ENCODE measurements around the gene C10orf62. TPM values are rescaled to one million over a fixed set of nuclear protein-coding genes. Genes with fewer than 3 reads are reported as not detected.

C10orf62 gene
- total and polyA plus RNA-seq, 3 donors from 2014 or later = 108 to 373 (median 304) TPM

Other genes starting within 250 kb of the C10orf62 start
- gene RRP12, start 188.4 kb upstream of the C10orf62 start, total RNA-seq = 10 to 100 TPM; 53.5 to 54.6 TPM
- gene RRP12, start 188.4 kb upstream of the C10orf62 start, polyA plus RNA-seq (ENCODE audit: insufficient read depth, low read depth, low replicate concordance) = 38.1 TPM
- 100 to 1,000 TPM; 244 to 279 TPM for gene PGAM1, start 163.5 kb upstream of the C10orf62 start, total RNA-seq
- 238 TPM for gene PGAM1, start 163.5 kb upstream of the C10orf62 start, polyA plus RNA-seq (ENCODE audit: insufficient read depth, low read depth, low replicate concordance)
- gene EXOSC1, start 143.7 kb upstream of the C10orf62 start, total RNA-seq = 10 to 100 TPM; 24.5 to 27.9 TPM
- gene EXOSC1, start 143.7 kb upstream of the C10orf62 start, polyA plus RNA-seq (ENCODE audit: insufficient read depth, low read depth, low replicate concordance) = 31.4 TPM
- 10 to 100 TPM; 42.8 to 58.0 TPM for gene ZDHHC16, start 143.5 kb upstream of the C10orf62 start, total RNA-seq
- 40.5 TPM for gene ZDHHC16, start 143.5 kb upstream of the C10orf62 start, polyA plus RNA-seq (ENCODE audit: insufficient read depth, low read depth, low replicate concordance)
- 100 to 1,000 TPM; 206 to 253 TPM for gene MMS19, start 91.3 kb upstream of the C10orf62 start, total RNA-seq
- gene MMS19, start 91.3 kb upstream of the C10orf62 start, polyA plus RNA-seq (ENCODE audit: insufficient read depth, low read depth, low replicate concordance) = 109 TPM
- 100 to 1,000 TPM; 111 to 143 TPM for gene UBTD1, start 90.8 kb upstream of the C10orf62 start, total RNA-seq
- 74.1 TPM for gene UBTD1, start 90.8 kb upstream of the C10orf62 start, polyA plus RNA-seq (ENCODE audit: insufficient read depth, low read depth, low replicate concordance)
- gene ANKRD2, start 16.9 kb upstream of the C10orf62 start, total RNA-seq = 1 to 10 TPM in 1 of 2 donors, under 1 TPM in 1; 0.43 to 1.9 TPM
- 3.5 TPM for gene ANKRD2, start 16.9 kb upstream of the C10orf62 start, polyA plus RNA-seq (ENCODE audit: insufficient read depth, low read depth, low replicate concordance)
- under 1 TPM; 0.25 to 0.55 TPM for gene HOGA1, start 5.3 kb upstream of the C10orf62 start, total RNA-seq
- gene HOGA1, start 5.3 kb upstream of the C10orf62 start, polyA plus RNA-seq (ENCODE audit: insufficient read depth, low read depth, low replicate concordance) = 1.5 TPM
- 1 to 10 TPM; 7.1 to 7.5 TPM for gene MORN4, start 43.8 kb downstream of the C10orf62 start, total RNA-seq
- 23.3 TPM for gene MORN4, start 43.8 kb downstream of the C10orf62 start, polyA plus RNA-seq (ENCODE audit: insufficient read depth, low read depth, low replicate concordance)
- gene PI4K2A, start 51.0 kb downstream of the C10orf62 start, total RNA-seq = 10 to 100 TPM; 27.4 to 31.0 TPM
- gene PI4K2A, start 51.0 kb downstream of the C10orf62 start, polyA plus RNA-seq (ENCODE audit: insufficient read depth, low read depth, low replicate concordance) = 24.2 TPM
- gene AVPI1, start 97.5 kb downstream of the C10orf62 start, total RNA-seq = 10 to 100 TPM; 23.0 to 28.3 TPM
- 26.4 TPM for gene AVPI1, start 97.5 kb downstream of the C10orf62 start, polyA plus RNA-seq (ENCODE audit: insufficient read depth, low read depth, low replicate concordance)
- gene MARVELD1, start 124.0 kb downstream of the C10orf62 start, total RNA-seq = 10 to 100 TPM in 1 of 2 donors, 1 to 10 TPM in 1; 8.7 to 13.6 TPM
- 21.9 TPM for gene MARVELD1, start 124.0 kb downstream of the C10orf62 start, polyA plus RNA-seq (ENCODE audit: insufficient read depth, low read depth, low replicate concordance)
- 10 to 100 TPM; 64.8 to 66.4 TPM for gene ZFYVE27, start 147.4 kb downstream of the C10orf62 start, total RNA-seq
- 38.4 TPM for gene ZFYVE27, start 147.4 kb downstream of the C10orf62 start, polyA plus RNA-seq (ENCODE audit: insufficient read depth, low read depth, low replicate concordance)
- gene SFRP5, start 182.3 kb downstream of the C10orf62 start, total RNA-seq = 1 to 10 TPM in 1 of 2 donors, under 1 TPM in 1; 0.99 to 2.0 TPM
- 1.2 TPM for gene SFRP5, start 182.3 kb downstream of the C10orf62 start, polyA plus RNA-seq (ENCODE audit: insufficient read depth, low read depth, low replicate concordance)